ENCODE results near the gene WEE1.

WEE1 gene

GRCh38 chr11:9625728-9626127, 52.3 kb downstream of the WEE1 start:
- DNase-seq, result no peak

- DNase-seq, result no peak
Measured at GRCh38 chr11:9626496-9627394, 53.3 kb downstream of the WEE1 start.

- no peak for DNase-seq
Measured at GRCh38 chr11:9629064-9629463, 55.6 kb downstream of the WEE1 start.

GRCh38 chr11:9633679-9634078, 60.2 kb downstream of the WEE1 start:
- no peak for DNase-seq

- DNase-seq, result no peak
Measured at GRCh38 chr11:9636691-9637090, 63.2 kb downstream of the WEE1 start.

GRCh38 chr11:9639099-9639498, 65.6 kb downstream of the WEE1 start:
- DNase-seq, result no peak

Data from HCEC 1CT (cell line).